ENCODE measurements around the gene NR2C1.

NR2C1 gene

DNA sequence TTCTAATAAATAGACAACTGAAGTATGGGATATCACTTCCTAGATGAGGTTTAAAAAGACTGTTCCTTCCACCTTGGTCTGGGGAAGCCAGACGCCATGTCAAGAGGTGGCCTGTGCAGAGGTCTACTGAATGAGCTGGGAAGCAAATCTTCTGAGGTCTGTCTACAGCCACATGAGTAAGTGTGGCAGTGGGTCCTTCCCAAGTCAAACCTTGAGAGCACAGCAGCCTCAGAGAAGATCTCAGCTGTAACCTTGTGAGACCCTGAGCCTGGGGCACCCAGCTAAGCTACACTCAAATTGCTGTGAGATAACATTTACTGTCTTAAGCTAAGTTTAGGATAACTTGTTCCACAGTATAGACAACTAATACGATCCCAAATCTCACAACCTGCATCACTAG lies 90.1 kb downstream of the NR2C1 start:
- Histone ChIP-seq H3K4me3 (replicated peaks; ENCODE audit: low read depth, low read length) (no peak overlapping the region), H3K36me3 (ENCODE audit: control insufficient read depth, insufficient read depth, low read length) (peaks cover 2% of the 10 kb centered on the region), H3K27me3 (replicated peaks; ENCODE audit: control insufficient read depth, insufficient read depth, low read length) (no peaks in the 10 kb centered on the region)
- DNase-seq (ENCODE audit: extremely low read depth, insufficient read length) = no peak
- TF ChIP-seq, protein P1, sequence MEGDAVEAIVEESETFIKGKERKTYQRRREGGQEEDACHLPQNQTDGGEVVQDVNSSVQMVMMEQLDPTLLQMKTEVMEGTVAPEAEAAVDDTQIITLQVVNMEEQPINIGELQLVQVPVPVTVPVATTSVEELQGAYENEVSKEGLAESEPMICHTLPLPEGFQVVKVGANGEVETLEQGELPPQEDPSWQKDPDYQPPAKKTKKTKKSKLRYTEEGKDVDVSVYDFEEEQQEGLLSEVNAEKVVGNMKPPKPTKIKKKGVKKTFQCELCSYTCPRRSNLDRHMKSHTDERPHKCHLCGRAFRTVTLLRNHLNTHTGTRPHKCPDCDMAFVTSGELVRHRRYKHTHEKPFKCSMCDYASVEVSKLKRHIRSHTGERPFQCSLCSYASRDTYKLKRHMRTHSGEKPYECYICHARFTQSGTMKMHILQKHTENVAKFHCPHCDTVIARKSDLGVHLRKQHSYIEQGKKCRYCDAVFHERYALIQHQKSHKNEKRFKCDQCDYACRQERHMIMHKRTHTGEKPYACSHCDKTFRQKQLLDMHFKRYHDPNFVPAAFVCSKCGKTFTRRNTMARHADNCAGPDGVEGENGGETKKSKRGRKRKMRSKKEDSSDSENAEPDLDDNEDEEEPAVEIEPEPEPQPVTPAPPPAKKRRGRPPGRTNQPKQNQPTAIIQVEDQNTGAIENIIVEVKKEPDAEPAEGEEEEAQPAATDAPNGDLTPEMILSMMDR (IDR thresholded peaks at IDR 0.05; ENCODE audit: insufficient read depth, low read length, poor library complexity, severe bottlenecking) = no peak

- H3K36me3 ChIP-seq (ENCODE audit: control insufficient read depth, insufficient read depth, low read length) = peaks cover 2% of the 10 kb centered on the region
- TF ChIP-seq, protein P1 (IDR thresholded peaks at IDR 0.05; ENCODE audit: insufficient read depth, low read length, poor library complexity, severe bottlenecking) = no peak
- no peaks in the 10 kb centered on the region for H3K27me3 ChIP-seq (replicated peaks; ENCODE audit: control insufficient read depth, insufficient read depth, low read length)
- no peak for DNase-seq (ENCODE audit: extremely low read depth, insufficient read length)
- H3K4me3 ChIP-seq (replicated peaks; ENCODE audit: low read depth, low read length) = no peak overlapping the region
These were observed 91.0 kb downstream of the NR2C1 start for GRCh38 chr12:94982456-94982855.

GRCh38 chr12:94980577-94980976 lies 92.8 kb downstream of the NR2C1 start:
- TF ChIP-seq, protein P1 (IDR thresholded peaks at IDR 0.05; ENCODE audit: insufficient read depth, low read length, poor library complexity, severe bottlenecking) = no peak
- H3K4me3 ChIP-seq (replicated peaks; ENCODE audit: low read depth, low read length) = no peak overlapping the region
- no peaks in the 10 kb centered on the region for H3K27me3 ChIP-seq (replicated peaks; ENCODE audit: control insufficient read depth, insufficient read depth, low read length)
- DNase-seq (ENCODE audit: extremely low read depth, insufficient read length) = no peak
- H3K36me3 ChIP-seq (ENCODE audit: control insufficient read depth, insufficient read depth, low read length) = peaks cover 4% of the 10 kb centered on the region

GRCh38 chr12:94979941-94980340 lies 93.5 kb downstream of the NR2C1 start:
- no peak overlapping the region for H3K4me3 ChIP-seq (replicated peaks; ENCODE audit: low read depth, low read length)
- DNase-seq (ENCODE audit: extremely low read depth, insufficient read length) = no peak
- TF ChIP-seq, protein P1 (IDR thresholded peaks at IDR 0.05; ENCODE audit: insufficient read depth, low read length, poor library complexity, severe bottlenecking) = no peak
- H3K36me3 ChIP-seq (ENCODE audit: control insufficient read depth, insufficient read depth, low read length) = peaks cover 4% of the 10 kb centered on the region
- H3K27me3 ChIP-seq (replicated peaks; ENCODE audit: control insufficient read depth, insufficient read depth, low read length) = no peaks in the 10 kb centered on the region

DNA sequence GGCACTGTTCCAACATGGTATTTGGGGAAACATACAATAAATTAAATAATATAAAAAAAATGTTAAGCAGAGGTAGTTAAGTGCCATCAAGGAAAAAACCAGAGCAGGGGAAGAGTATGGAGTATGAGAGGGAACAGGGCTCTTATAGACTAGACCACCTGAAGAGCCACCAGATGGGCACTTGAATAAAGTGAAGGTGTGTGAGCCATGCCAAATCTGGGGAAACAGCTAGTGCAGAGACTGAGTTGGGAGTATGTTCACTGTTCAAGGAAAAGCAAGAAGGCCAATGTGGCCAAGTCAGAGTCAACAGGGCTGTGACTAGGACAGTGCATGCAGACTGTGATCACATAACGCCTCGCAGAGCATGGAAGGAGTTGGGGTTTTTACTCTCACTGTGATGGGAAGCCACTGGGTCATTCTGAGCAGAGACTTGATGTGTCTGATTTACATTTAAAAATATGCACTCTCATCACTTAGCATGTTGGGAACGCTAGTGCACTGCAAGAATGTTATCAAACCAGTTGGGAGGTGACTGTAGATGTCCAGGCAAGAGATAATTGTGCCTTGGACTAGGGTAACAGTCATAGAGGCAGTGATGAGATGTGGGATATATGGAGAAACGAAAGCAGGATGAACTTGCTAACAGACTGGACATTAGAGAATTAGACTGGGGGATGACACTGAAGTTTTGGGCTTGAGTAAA lies 95.5 kb downstream of the NR2C1 start:
- DNase-seq (ENCODE audit: extremely low read depth, insufficient read length) = no peak

More for the DNA sequence above, 95.5 kb downstream of the NR2C1 start:
- Histone ChIP-seq H3K36me3 (ENCODE audit: control insufficient read depth, insufficient read depth, low read length) (peaks cover 2% of the 10 kb centered on the region; the same call in 1 of the 2 replicates), H3K27me3 (replicated peaks; ENCODE audit: control insufficient read depth, insufficient read depth, low read length) (no peaks in the 10 kb centered on the region), H3K4me3 (replicated peaks; ENCODE audit: low read depth, low read length) (no peak overlapping the region)
- TF ChIP-seq, protein P1 (IDR thresholded peaks at IDR 0.05; ENCODE audit: insufficient read depth, low read length, poor library complexity, severe bottlenecking) = no peak
